NCI-H526 (cell line): Measurements from ENCODE around the gene LCN10.

Source experiments
- DNase-seq, 2 experiments: peaks; one replicate each; lab custom pipeline; 2025; lab: John Stamatoyannopoulos, UW

The LCN10 gene

GRCh38 chr9:136754626-136755301, 12.0 kb upstream of the LCN10 start:
- DNase-seq, result no peak

GRCh38 chr9:136754059-136754572, 11.4 kb upstream of the LCN10 start:
- DNase-seq, result no peak

- DNase-seq, result no peak
Observed at GRCh38 chr9:136753371-136754058, 10.8 kb upstream of the LCN10 start.

- no peak for DNase-seq
Observed at GRCh38 chr9:136751814-136752213, 9.1 kb upstream of the LCN10 start.

- DNase-seq, result no peak
Observed at GRCh38 chr9:136751244-136751643, 8.5 kb upstream of the LCN10 start.

GRCh38 chr9:136750526-136750925, 7.8 kb upstream of the LCN10 start:
- no peak for DNase-seq

GRCh38 chr9:136748666-136749611, 6.2 kb upstream of the LCN10 start:
- no peak for DNase-seq

GRCh38 chr9:136748201-136748600, 5.5 kb upstream of the LCN10 start, which contains the start of gene LCN6:
LCN6 (minus strand) TSS chr9:136748525; CDS start chr9:136748483, 42 bp downstream.
- no peak for DNase-seq

- no peak for DNase-seq
Observed at GRCh38 chr9:136747161-136748060, 4.7 kb upstream of the LCN10 start.

- no peak for DNase-seq
Observed at GRCh38 chr9:136746621-136747020, 3.9 kb upstream of the LCN10 start.

- DNase-seq, result no peak
Observed at GRCh38 chr9:136746155-136746490, 3.4 kb upstream of the LCN10 start.

- DNase-seq, result no peak
Observed at GRCh38 chr9:136745389-136746154, 2.8 kb upstream of the LCN10 start.

GRCh38 chr9:136744773-136745172, 2.0 kb upstream of the LCN10 start:
- no peak for DNase-seq

GRCh38 chr9:136743639-136744211, 985 bp upstream of the LCN10 start:
- no peak for DNase-seq

- DNase-seq, result no peak
Observed at GRCh38 chr9:136741883-136742571, 713 bp downstream of the LCN10 start.

GRCh38 chr9:136740971-136741882, 1.5 kb downstream of the LCN10 start:
- no peak for DNase-seq

GRCh38 chr9:136740491-136740890, 2.2 kb downstream of the LCN10 start:
- DNase-seq, result no peak

GRCh38 chr9:136740069-136740468, 2.7 kb downstream of the LCN10 start:
- DNase-seq, result no peak

GRCh38 chr9:136739509-136739908, 3.2 kb downstream of the LCN10 start:
- no peak for DNase-seq
